ENCODE measurements around the gene ENPP3. TPM values are rescaled to one million over a fixed set of nuclear protein-coding genes. Genes with fewer than 3 reads are reported as not detected.

ENPP3 gene
- total RNA-seq, 2 donors from 2014 or later: 0.16 to 0.70 TPM

GRCh38 chr6:131651782-131652181 lies 14.7 kb downstream of the ENPP3 start:
- H3K27ac Mint-ChIP-seq: no peak overlapping the region

GRCh38 chr6:131652472-131652871 lies 15.4 kb downstream of the ENPP3 start:
- ATAC-seq (no peak), DNase-seq (no peak)
- Mint-ChIP-seq H3K27ac (no peak overlapping the region), H3K36me3 (ENCODE audit: low read depth) (peaks cover 3% of the 10 kb centered on the region), H3K4me3 (no peak overlapping the region), H3K4me1 (peaks cover 4% of the 10 kb centered on the region), H3K27me3 (peaks cover 17% of the 10 kb centered on the region)
- H3K9me3 ChIP-seq (ENCODE audit: control insufficient read depth, low read length, poor library complexity, severe bottlenecking): no peaks in the 10 kb centered on the region

More at GRCh38 chr6:131651782-131652181, 14.7 kb downstream of the ENPP3 start:
- ATAC-seq (no peak), DNase-seq (no peak)
- Mint-ChIP-seq H3K4me3 (no peak overlapping the region), H3K4me1 (peaks cover 4% of the 10 kb centered on the region), H3K36me3 (ENCODE audit: low read depth) (peaks cover 3% of the 10 kb centered on the region), H3K27me3 (peaks cover 17% of the 10 kb centered on the region)
- H3K9me3 ChIP-seq (ENCODE audit: control insufficient read depth, low read length, poor library complexity, severe bottlenecking): no peaks in the 10 kb centered on the region

- Mint-ChIP-seq H3K36me3 (ENCODE audit: low read depth) (no peaks in the 10 kb centered on the region), H3K4me1 (peaks cover under 1% of the 10 kb centered on the region), H3K27ac (no peak overlapping the region), H3K27me3 (peaks cover 11% of the 10 kb centered on the region), H3K4me3 (no peak overlapping the region)
- H3K9me3 ChIP-seq (ENCODE audit: control insufficient read depth, low read length, poor library complexity, severe bottlenecking): no peaks in the 10 kb centered on the region
- DNase-seq (no peak), ATAC-seq (no peak)
Observed at GRCh38 chr6:131654326-131654725, 17.2 kb downstream of the ENPP3 start.

DNA sequence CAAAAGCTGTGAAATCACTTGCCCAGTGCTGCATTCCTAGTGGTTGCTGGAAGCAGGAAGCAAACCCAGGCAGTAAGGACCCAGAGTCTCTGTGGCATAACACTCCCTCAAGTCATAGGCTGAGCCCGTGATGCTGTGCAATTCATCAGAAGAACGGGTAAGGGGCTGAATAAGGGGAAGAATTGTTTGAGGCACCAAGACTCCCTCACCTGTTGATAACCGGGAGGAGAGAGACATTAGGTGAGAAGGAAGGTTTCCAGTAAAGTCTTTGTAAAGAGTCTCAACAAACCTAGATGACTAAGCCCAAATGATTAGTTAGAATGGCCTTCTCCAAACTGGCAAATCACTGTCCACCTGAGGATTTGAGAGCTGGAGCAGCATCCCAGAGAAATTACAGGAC lies 18.3 kb downstream of the ENPP3 start:
- ATAC-seq (no peak), DNase-seq (no peak)
- no peaks in the 10 kb centered on the region for H3K4me1 Mint-ChIP-seq
- no peak overlapping the region for H3K27ac Mint-ChIP-seq
- H3K9me3 ChIP-seq (ENCODE audit: control insufficient read depth, low read length, poor library complexity, severe bottlenecking): no peaks in the 10 kb centered on the region
- no peak overlapping the region for H3K4me3 Mint-ChIP-seq
- H3K27me3 Mint-ChIP-seq: peaks cover under 1% of the 10 kb centered on the region
- H3K36me3 Mint-ChIP-seq (ENCODE audit: low read depth): no peaks in the 10 kb centered on the region

- no peaks in the 10 kb centered on the region for H3K36me3 Mint-ChIP-seq (ENCODE audit: low read depth)
- H3K9me3 ChIP-seq (ENCODE audit: control insufficient read depth, low read length, poor library complexity, severe bottlenecking): no peaks in the 10 kb centered on the region
- H3K27ac Mint-ChIP-seq: no peak overlapping the region
- H3K4me1 Mint-ChIP-seq: no peaks in the 10 kb centered on the region
- H3K4me3 Mint-ChIP-seq: no peak overlapping the region
- H3K27me3 Mint-ChIP-seq: no peaks in the 10 kb centered on the region
- ATAC-seq: no peak
- DNase-seq: no peak
Observed at GRCh38 chr6:131655951-131656350, 18.8 kb downstream of the ENPP3 start.

DNA sequence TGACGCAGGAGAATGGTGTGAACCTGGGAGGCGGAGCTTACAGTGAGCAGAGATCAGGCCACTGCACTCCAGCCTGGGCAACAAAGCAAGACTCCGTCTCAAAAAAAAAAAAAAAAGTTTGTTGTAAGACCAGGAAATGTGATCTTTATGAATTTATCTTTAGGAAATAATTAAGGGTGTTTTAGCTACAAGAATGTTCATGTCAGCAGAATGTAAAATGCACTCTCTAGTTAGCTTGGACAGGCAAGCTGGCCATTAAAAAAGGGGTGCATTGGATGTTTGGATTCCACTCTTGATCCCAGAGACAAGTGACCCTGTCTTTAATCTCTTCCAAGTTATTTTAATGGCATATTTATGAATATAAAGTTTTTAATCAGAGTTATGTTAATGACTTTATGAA lies 19.6 kb downstream of the ENPP3 start:
- no peaks in the 10 kb centered on the region for H3K27me3 Mint-ChIP-seq
- no peak for ATAC-seq
- no peaks in the 10 kb centered on the region for H3K9me3 ChIP-seq (ENCODE audit: control insufficient read depth, low read length, poor library complexity, severe bottlenecking)
- H3K36me3 Mint-ChIP-seq (ENCODE audit: low read depth): no peaks in the 10 kb centered on the region
- H3K4me1 Mint-ChIP-seq: no peaks in the 10 kb centered on the region
- H3K27ac Mint-ChIP-seq: no peak overlapping the region
- DNase-seq: no peak
- H3K4me3 Mint-ChIP-seq: no peak overlapping the region

DNA sequence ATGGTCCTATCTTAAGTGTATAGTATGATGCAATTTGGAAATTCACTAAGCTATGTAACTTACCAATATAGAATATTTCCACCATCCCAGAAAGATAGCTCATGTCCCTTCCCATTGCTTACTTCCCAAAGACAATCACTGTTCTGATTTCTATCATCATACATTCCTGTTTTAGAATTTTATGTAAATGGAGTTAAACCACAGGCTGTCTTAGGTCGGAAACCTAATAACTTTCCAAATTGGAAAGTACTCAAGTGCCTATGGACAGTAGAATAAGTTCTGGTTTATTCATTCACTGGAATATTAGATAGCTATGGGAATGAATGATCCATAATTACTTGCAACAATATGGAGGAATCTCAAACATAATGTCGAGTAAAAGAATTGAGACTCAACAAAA lies 20.1 kb downstream of the ENPP3 start:
- Mint-ChIP-seq H3K4me3 (no peak overlapping the region), H3K4me1 (no peaks in the 10 kb centered on the region), H3K36me3 (ENCODE audit: low read depth) (no peaks in the 10 kb centered on the region), H3K27me3 (no peaks in the 10 kb centered on the region), H3K27ac (no peak overlapping the region)
- ATAC-seq: no peak
- no peak for DNase-seq
- no peaks in the 10 kb centered on the region for H3K9me3 ChIP-seq (ENCODE audit: control insufficient read depth, low read length, poor library complexity, severe bottlenecking)

DNA sequence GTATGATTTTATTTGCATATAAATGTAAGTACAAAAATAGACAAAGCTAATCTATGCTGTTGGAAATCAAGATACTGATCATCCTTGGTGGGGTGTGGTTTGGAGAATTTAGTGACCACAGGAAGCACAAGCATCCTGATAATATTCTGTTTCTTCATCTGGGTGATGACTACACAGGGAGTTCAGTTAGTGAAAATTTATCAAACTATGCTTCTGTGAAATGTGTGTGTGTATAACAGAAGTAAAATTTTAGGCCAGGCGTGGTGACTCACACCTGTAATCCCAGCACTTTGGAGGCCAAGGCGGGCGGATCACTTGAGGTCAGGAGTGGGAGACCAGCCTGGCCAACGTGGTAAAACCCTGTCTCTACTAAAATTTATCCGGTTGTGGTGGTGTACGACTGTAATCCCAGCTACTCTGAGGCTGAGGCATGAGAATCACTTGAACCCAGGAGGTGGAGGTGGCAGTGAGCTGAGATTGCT lies 20.6 kb downstream of the ENPP3 start:
- H3K9me3 ChIP-seq (ENCODE audit: control insufficient read depth, low read length, poor library complexity, severe bottlenecking): no peaks in the 10 kb centered on the region
- DNase-seq (no peak), ATAC-seq (no peak)
- H3K4me1 Mint-ChIP-seq: no peaks in the 10 kb centered on the region
- H3K27me3 Mint-ChIP-seq: no peaks in the 10 kb centered on the region
- H3K36me3 Mint-ChIP-seq (ENCODE audit: low read depth): no peaks in the 10 kb centered on the region
- no peak overlapping the region for H3K4me3 Mint-ChIP-seq
- no peak overlapping the region for H3K27ac Mint-ChIP-seq

DNA sequence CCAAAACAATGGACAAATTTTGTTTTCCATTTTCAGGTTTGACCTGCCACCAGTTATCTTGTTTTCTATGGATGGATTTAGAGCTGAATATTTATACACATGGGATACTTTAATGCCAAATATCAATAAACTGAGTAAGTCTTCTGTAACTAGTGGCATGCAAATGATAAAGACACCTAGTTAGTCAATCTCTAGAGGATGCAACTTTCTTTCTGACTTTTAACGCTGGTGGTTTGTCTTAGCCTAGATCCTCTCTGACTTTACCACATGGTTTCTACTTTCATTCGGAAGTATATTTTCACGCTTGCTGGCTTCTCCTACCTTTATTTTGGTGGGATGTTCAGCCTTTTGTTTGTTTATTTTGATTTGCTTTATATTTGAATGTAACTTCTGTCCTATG lies 21.2 kb downstream of the ENPP3 start:
- H3K4me3 Mint-ChIP-seq: no peak overlapping the region
- no peaks in the 10 kb centered on the region for H3K4me1 Mint-ChIP-seq
- no peak for ATAC-seq
- H3K36me3 Mint-ChIP-seq (ENCODE audit: low read depth): no peaks in the 10 kb centered on the region
- H3K27ac Mint-ChIP-seq: no peak overlapping the region
- DNase-seq: no peak
- H3K27me3 Mint-ChIP-seq: no peaks in the 10 kb centered on the region
- no peaks in the 10 kb centered on the region for H3K9me3 ChIP-seq (ENCODE audit: control insufficient read depth, low read length, poor library complexity, severe bottlenecking)

DNA sequence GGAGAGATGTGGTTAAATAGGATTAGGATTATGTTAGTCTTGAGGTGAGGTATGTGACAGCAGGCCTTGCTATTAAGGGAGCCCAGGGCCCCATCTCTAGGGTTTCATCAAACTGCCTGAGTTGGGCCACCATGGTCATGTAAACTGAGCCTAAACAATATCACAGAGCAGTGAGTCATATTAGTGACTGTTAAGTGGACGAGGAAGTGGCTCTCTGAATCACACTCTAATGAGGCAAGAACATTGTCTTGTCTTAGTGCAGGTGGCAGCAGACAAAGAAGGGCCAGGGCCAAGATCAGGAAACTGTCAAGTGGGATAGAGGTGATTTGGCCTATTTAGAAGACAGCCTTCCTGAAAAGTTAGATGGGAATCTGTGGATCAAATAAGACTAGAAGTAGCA lies 23.1 kb downstream of the ENPP3 start:
- no peak overlapping the region for H3K27ac Mint-ChIP-seq
- H3K9me3 ChIP-seq (ENCODE audit: control insufficient read depth, low read length, poor library complexity, severe bottlenecking): no peaks in the 10 kb centered on the region
- no peak for ATAC-seq
- H3K4me1 Mint-ChIP-seq: no peaks in the 10 kb centered on the region
- H3K4me3 Mint-ChIP-seq: no peak overlapping the region
- no peaks in the 10 kb centered on the region for H3K36me3 Mint-ChIP-seq (ENCODE audit: low read depth)
- H3K27me3 Mint-ChIP-seq: no peaks in the 10 kb centered on the region
- no peak for DNase-seq

GRCh38 chr6:131663578-131664165 lies 26.6 kb downstream of the ENPP3 start:
- no peaks in the 10 kb centered on the region for H3K9me3 ChIP-seq (ENCODE audit: control insufficient read depth, low read length, poor library complexity, severe bottlenecking)
- H3K4me3 Mint-ChIP-seq: no peak overlapping the region
- no peak for ATAC-seq
- no peaks in the 10 kb centered on the region for H3K27me3 Mint-ChIP-seq
- H3K36me3 Mint-ChIP-seq (ENCODE audit: low read depth): no peaks in the 10 kb centered on the region
- no peak overlapping the region for H3K27ac Mint-ChIP-seq
- H3K4me1 Mint-ChIP-seq: no peaks in the 10 kb centered on the region
- no peak for DNase-seq

GRCh38 chr6:131669891-131670290 lies 32.8 kb downstream of the ENPP3 start:
- ATAC-seq: no peak
- Mint-ChIP-seq H3K4me1 (no peaks in the 10 kb centered on the region), H3K27me3 (peaks cover 4% of the 10 kb centered on the region), H3K36me3 (ENCODE audit: low read depth) (no peaks in the 10 kb centered on the region), H3K27ac (no peak overlapping the region), H3K4me3 (no peak overlapping the region)
- no peak for DNase-seq
- no peaks in the 10 kb centered on the region for H3K9me3 ChIP-seq (ENCODE audit: control insufficient read depth, low read length, poor library complexity, severe bottlenecking)

GRCh38 chr6:131673184-131673583 lies 36.1 kb downstream of the ENPP3 start:
- H3K9me3 ChIP-seq (ENCODE audit: control insufficient read depth, low read length, poor library complexity, severe bottlenecking): no peaks in the 10 kb centered on the region
- H3K27ac Mint-ChIP-seq: no peak overlapping the region
- no peaks in the 10 kb centered on the region for H3K36me3 Mint-ChIP-seq (ENCODE audit: low read depth)
- ATAC-seq: no peak
- H3K4me3 Mint-ChIP-seq: no peak overlapping the region
- peaks cover 4% of the 10 kb centered on the region for H3K27me3 Mint-ChIP-seq
- H3K4me1 Mint-ChIP-seq: no peaks in the 10 kb centered on the region
- no peak for DNase-seq

GRCh38 chr6:131678442-131678841 lies 41.3 kb downstream of the ENPP3 start:
- no peak for ATAC-seq
- no peak for DNase-seq
- Mint-ChIP-seq H3K36me3 (ENCODE audit: low read depth) (peaks cover 3% of the 10 kb centered on the region), H3K27ac (no peak overlapping the region), H3K4me1 (no peaks in the 10 kb centered on the region), H3K27me3 (no peaks in the 10 kb centered on the region), H3K4me3 (no peak overlapping the region)
- no peaks in the 10 kb centered on the region for H3K9me3 ChIP-seq (ENCODE audit: control insufficient read depth, low read length, poor library complexity, severe bottlenecking)
